Measurements from ENCODE around the gene EPS15. TPM values are rescaled to one million over a fixed set of nuclear protein-coding genes. Genes with fewer than 3 reads are reported as not detected.

The EPS15 gene
- total and polyA plus RNA-seq, 9 of the 15 experiments (the other 6 are each of a cell fraction or from before 2014, with no cell fraction given): 23.1 to 69.0 (median 41.7) TPM

DNA sequence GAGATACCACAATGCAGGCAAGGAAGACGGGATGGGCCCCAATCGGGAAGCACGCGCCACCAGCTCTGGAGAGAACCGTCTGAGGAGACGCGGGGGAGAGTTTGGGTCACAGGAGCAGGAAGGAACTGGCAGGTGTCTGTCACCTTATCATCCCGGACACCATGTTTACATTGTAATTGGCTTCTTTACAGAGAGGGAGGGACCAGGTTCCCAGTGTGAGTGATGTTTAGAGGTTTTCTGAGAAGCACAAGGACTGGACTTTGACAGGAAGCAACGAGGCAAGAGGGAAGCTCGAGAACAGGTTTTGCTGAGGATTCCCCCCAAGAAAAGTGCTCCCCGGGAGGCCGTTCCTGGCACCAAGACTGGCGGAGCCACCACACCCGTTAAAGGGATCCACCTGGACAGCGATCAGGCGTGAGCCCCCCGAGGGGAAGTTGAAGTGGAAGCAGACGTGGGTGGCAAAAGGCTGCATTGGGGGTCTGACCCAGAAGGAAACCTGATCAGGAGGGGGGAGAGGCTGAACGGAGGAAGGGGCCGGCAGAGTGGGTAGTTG, 957 bp downstream of the EPS15 start (continued):
- TF ChIP-seq ZNF239 (CRISPR knock-in tag; IDR thresholded peaks at IDR 0.05): 0 out of 2 replicates have a peak, but pooled peaks have one; percentile 13
- TF ChIP-seq POLR2AphosphoS2 (IDR thresholded peaks at IDR 0.05; ENCODE audit: low read length): peak; percentile 85
- peak in 1 of 2 experiments; percentile 51; a peak in 3 of 4 replicates for TF ChIP-seq SIN3A (IDR thresholded peaks at IDR 0.05; ENCODE audit: borderline replicate concordance in 2 of 2, control insufficient read depth in 1 of 2, low read depth in 2 of 2, low read length in 2 of 2)
- peak; percentile 91 for TF ChIP-seq POLR2A (conservative IDR thresholded peaks at IDR 0.05)
- TF ChIP-seq JUN (IDR thresholded peaks at IDR 0.05; ENCODE audit: borderline replicate concordance, low read depth, low read length): peak; percentile 72; the same call in 1 of the 2 replicates
- no peak for TF ChIP-seq JUN (CRISPR knock-in tag; IDR thresholded peaks at IDR 0.05; ENCODE audit: borderline replicate concordance)
- peak; percentile 96 for TF ChIP-seq ETV1 (tag; conservative IDR thresholded peaks at IDR 0.05; ENCODE audit: low read depth)
- peak; percentile 89 for TF ChIP-seq L3MBTL2 (IDR thresholded peaks at IDR 0.05)
- TF ChIP-seq CCNT2 (IDR thresholded peaks at IDR 0.05; ENCODE audit: borderline replicate concordance, extremely low read depth, insufficient read length, low read depth, low read length): peak; percentile 93
- peak; percentile 93 for TF ChIP-seq HDAC3 (IDR thresholded peaks at IDR 0.05; ENCODE audit: borderline replicate concordance, partially characterized antibody)
- TF ChIP-seq, protein P1, sequence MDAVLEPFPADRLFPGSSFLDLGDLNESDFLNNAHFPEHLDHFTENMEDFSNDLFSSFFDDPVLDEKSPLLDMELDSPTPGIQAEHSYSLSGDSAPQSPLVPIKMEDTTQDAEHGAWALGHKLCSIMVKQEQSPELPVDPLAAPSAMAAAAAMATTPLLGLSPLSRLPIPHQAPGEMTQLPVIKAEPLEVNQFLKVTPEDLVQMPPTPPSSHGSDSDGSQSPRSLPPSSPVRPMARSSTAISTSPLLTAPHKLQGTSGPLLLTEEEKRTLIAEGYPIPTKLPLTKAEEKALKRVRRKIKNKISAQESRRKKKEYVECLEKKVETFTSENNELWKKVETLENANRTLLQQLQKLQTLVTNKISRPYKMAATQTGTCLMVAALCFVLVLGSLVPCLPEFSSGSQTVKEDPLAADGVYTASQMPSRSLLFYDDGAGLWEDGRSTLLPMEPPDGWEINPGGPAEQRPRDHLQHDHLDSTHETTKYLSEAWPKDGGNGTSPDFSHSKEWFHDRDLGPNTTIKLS (IDR thresholded peaks at IDR 0.05; ENCODE audit: borderline replicate concordance, low read depth): no peak; the same call in 1 of the 2 replicates
- TF ChIP-seq POLR2B (IDR thresholded peaks at IDR 0.05; ENCODE audit: low read depth, partially characterized antibody): peak; percentile 78
- TF ChIP-seq SMARCA4 (IDR thresholded peaks at IDR 0.05): peak; percentile 90
- peak; percentile 94 for TF ChIP-seq ARID1B (IDR thresholded peaks at IDR 0.05)
- no peak for TF ChIP-seq HNRNPK (IDR thresholded peaks at IDR 0.05; ENCODE audit: low read depth, low read length, poor library complexity, severe bottlenecking)
- TF ChIP-seq LARP7 (IDR thresholded peaks at IDR 0.05): peak; percentile 87; the same call in 1 of the 2 replicates
- TF ChIP-seq KDM1A (IDR thresholded peaks at IDR 0.05): peak; percentile 92 to 94
- TF ChIP-seq, protein P2, sequence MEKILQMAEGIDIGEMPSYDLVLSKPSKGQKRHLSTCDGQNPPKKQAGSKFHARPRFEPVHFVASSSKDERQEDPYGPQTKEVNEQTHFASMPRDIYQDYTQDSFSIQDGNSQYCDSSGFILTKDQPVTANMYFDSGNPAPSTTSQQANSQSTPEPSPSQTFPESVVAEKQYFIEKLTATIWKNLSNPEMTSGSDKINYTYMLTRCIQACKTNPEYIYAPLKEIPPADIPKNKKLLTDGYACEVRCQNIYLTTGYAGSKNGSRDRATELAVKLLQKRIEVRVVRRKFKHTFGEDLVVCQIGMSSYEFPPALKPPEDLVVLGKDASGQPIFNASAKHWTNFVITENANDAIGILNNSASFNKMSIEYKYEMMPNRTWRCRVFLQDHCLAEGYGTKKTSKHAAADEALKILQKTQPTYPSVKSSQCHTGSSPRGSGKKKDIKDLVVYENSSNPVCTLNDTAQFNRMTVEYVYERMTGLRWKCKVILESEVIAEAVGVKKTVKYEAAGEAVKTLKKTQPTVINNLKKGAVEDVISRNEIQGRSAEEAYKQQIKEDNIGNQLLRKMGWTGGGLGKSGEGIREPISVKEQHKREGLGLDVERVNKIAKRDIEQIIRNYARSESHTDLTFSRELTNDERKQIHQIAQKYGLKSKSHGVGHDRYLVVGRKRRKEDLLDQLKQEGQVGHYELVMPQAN (IDR thresholded peaks at IDR 0.05; ENCODE audit: borderline replicate concordance): peak; percentile 97
- TF ChIP-seq TOE1 (IDR thresholded peaks at IDR 0.05; ENCODE audit: borderline replicate concordance): peak; percentile 64
- TF ChIP-seq TOE1 (CRISPR knock-in tag; IDR thresholded peaks at IDR 0.05; ENCODE audit: borderline replicate concordance, low read depth): no peak
- TF ChIP-seq TBL1XR1 (IDR thresholded peaks at IDR 0.05; ENCODE audit: low read length in 2 of 2): peak; percentile 96 to 99
- TF ChIP-seq GATAD2A (IDR thresholded peaks at IDR 0.05): peak; percentile 36; the same call in 1 of the 2 replicates
- no peak for TF ChIP-seq ARID2 (IDR thresholded peaks at IDR 0.05)
- peak in 1 of 2 experiments; percentile 41; a peak in 1 of 4 replicates for TF ChIP-seq SRF (CRISPR knock-in tag; IDR thresholded peaks at IDR 0.05)
- TF ChIP-seq ZNF175 (CRISPR knock-in tag; IDR thresholded peaks at IDR 0.05; ENCODE audit: low read depth): peak; percentile 62
- peak; percentile 61; the same call in 1 of the 2 replicates for TF ChIP-seq KLF1 (tag; IDR thresholded peaks at IDR 0.05)

Data from K562 (cell line).